Right lobe of liver (tissue), 4 donors: ENCODE data around the gene SFI1.

ENCODE experiments used
- CTCF ChIP-seq, 4 donors: fragments of 200-600 bp in 3 of 4; fragments of 450-650 bp in 1 of 4; IDR thresholded peaks; one replicate each; pipeline versions ENCODE4 v1.5.1 to v1.8.0; 2016 to 2022; ENCODE audit warnings: antibody characterized with exemption in 4 of 4, mild to moderate bottlenecking in 2 of 4
- POLR2A ChIP-seq: fragments of 450-650 bp; IDR thresholded peaks from one replicate; pipeline ENCODE4 v1.6.1; 2017; ENCODE audit warnings: antibody characterized with exemption, mild to moderate bottlenecking
- donor health status: DM: no; HTN: no; CAD: no.
- donor health status: DM: no; HTN: no; CAD: no.
- donor health status: DM: no; HTN: yes; CAD: no.

- TF ChIP-seq CTCF (IDR thresholded peaks at IDR 0.05) (no peak), POLR2A (no peak)
Measured at GRCh38 chr22:31614781-31615490, 118.6 kb downstream of the SFI1 start.
